Measurements from ENCODE around the gene LRRC66. TPM values are rescaled to one million over a fixed set of nuclear protein-coding genes. Genes with fewer than 3 reads are reported as not detected.

The LRRC66 gene
- total RNA-seq = 0.22 and 0.43 TPM in 2 replicates

GRCh38 chr4:52019936-52020657 is at the start of gene LRRC66:
Gene LRRC66 (minus strand): TSS chr4:52020363. CDS start chr4:52017613, 2,750 bp downstream.

GRCh38 chr4:52051213-52051614 is 31.1 kb upstream of the LRRC66 start, which contains the start of gene SPATA18:
Gene SPATA18 (plus strand): TSS chr4:52051304. CDS start chr4:52051705, 401 bp downstream.

GRCh38 chr4:52038103-52038912 is 18.1 kb upstream of the LRRC66 start, which contains the start of gene SGCB:
Gene SGCB (minus strand): TSS chr4:52038299. CDS start chr4:52038259, 40 bp downstream.

Small RNA genes lying within 50 kb of the gene (small RNA-seq; reads per million reads assigned to genes)
- not detected for gene AC104784.1 (ENCODE audit: low replicate concordance)

Other genes with a start within 250 kb of the LRRC66 start
- 31.8 and 50.1 TPM in 2 replicates for gene DCUN1D4, start 177.2 kb downstream of the LRRC66 start, total RNA-seq
- gene SGCB, start 17.9 kb upstream of the LRRC66 start, total RNA-seq = 25.2 and 37.7 TPM in 2 replicates
- gene SPATA18, start 30.9 kb upstream of the LRRC66 start, total RNA-seq = 19.9 and 24.5 TPM in 2 replicates